Skeletal muscle satellite cell (primary cell): ENCODE data around the gene TMEM119. TPM values are rescaled to one million over a fixed set of nuclear protein-coding genes. Genes with fewer than 3 reads are reported as not detected.

ENCODE experiments used
- H3K27me3 ChIP-seq: 2 replicates; pipeline ENCODE4 v1.7.0; 2013; ENCODE audit warnings: low read length; ENCODE audit not compliant: control insufficient read depth, insufficient read depth
- H3K36me3 ChIP-seq: 2 replicates; pipeline ENCODE4 v1.7.0; 2013; ENCODE audit warnings: mild to moderate bottlenecking, control low read depth, low read length; ENCODE audit not compliant: insufficient read depth
- H3K4me1 ChIP-seq: 2 replicates; pipeline ENCODE4 v1.7.0; 2013; ENCODE audit warnings: low read length; ENCODE audit not compliant: control insufficient read depth, insufficient read depth
- H3K4me2 ChIP-seq: 2 replicates; pipeline ENCODE4 v1.7.0; 2013; ENCODE audit warnings: mild to moderate bottlenecking, low read length
- H3K4me3 ChIP-seq: 2 replicates; pipeline ENCODE4 v1.7.0; 2013; ENCODE audit warnings: low read length
- H3K9ac ChIP-seq: 2 replicates; pipeline ENCODE4 v1.7.0; 2013; ENCODE audit warnings: mild to moderate bottlenecking, low read depth, low read length, moderate library complexity
- H3K9me3 ChIP-seq: replicated peaks from 2 replicates; pipeline ENCODE4 v1.7.0; 2013; ENCODE audit warnings: mild to moderate bottlenecking, control low read depth, low read length
- total RNA-seq: library from RNA; depleted of rRNA; stranded (reverse); fragments of >200 nt; gene quantifications from 2 replicates; pipeline ENCODE4 v1.2.3, GENCODE V29; 2012; rRNA removed

Gene TMEM119
- total RNA-seq, result 37.0 and 48.7 TPM in 2 replicates

GRCh38 chr12:108597559-108598471 lies at the start of gene TMEM119:
TMEM119 (minus strand) TSS chr12:108598084; CDS start chr12:108592383, 5,701 bp downstream.
- Histone ChIP-seq H3K4me1 (no peaks in the 10 kb centered on the region), H3K4me3 (no peak within 1 kb of the TSS), H3K27me3 (peaks cover 12% of the 10 kb centered on the region), H3K36me3 (no peaks in the 10 kb centered on the region), H3K9me3 (no peaks in the 10 kb centered on the region), H3K4me2 (no peak within 1 kb of the TSS), H3K9ac (no peak within 1 kb of the TSS)

DNA sequence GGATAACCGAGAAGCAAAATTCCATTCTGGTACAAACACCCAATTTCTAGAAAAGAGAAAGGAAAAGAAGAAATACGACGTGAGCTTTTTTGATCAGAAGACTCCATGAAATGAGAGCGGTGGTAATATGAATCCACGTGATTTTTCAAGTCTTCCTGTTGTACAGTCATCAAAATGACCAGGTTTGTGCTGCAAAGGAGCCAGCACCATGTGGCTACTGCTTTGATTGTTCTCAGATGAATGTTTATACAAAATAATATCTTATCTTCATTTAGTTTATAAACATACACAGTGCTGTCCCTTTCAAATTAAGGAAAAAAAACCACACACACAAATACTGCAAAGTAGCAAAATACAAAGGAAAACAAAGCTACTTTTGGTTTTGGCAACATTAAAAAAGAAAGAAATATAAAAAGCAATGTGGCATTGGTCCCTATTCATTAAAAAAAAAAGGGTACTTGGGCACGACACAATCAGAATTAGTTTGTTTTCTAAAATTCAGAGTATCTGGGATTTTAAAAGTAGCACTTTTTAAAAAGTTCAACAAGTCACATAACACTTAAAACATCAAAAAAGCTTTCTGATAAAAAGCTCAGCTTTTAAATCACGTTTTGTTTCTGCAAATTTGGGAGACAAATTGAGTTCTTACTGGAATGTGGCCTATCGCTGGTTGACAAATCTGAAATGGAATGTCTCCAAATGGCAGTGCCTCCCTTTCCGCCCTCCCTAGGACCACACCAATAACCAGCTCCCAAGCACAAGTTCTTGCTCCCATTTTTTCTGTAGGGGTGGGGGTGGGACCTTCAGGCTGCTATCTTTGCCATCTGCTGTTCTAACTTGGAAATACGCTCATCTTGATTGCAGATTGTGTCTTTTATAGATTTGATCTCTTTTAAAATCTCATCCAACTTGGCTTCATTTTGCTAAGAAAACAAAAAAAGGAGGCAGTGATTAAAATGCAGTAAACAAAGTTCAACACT lies 49.0 kb upstream of the TMEM119 start:
- H3K36me3 ChIP-seq, result peaks cover 74% of the 10 kb centered on the region
- H3K4me3 ChIP-seq, result no peak overlapping the region
- H3K9me3 ChIP-seq, result no peaks in the 10 kb centered on the region
- peak overlapping the region; percentile 68 for H3K9ac ChIP-seq
- H3K4me2 ChIP-seq, result no peak overlapping the region
- H3K27me3 ChIP-seq, result no peaks in the 10 kb centered on the region
- H3K4me1 ChIP-seq, result peaks cover 93% of the 10 kb centered on the region

GRCh38 chr12:108645686-108646599 lies 48.1 kb upstream of the TMEM119 start:
- Histone ChIP-seq H3K36me3 (peaks cover 76% of the 10 kb centered on the region), H3K9ac (peak overlapping the region; percentile 17), H3K4me3 (no peak overlapping the region), H3K4me2 (no peak overlapping the region), H3K27me3 (no peaks in the 10 kb centered on the region), H3K4me1 (peaks cover 97% of the 10 kb centered on the region), H3K9me3 (no peaks in the 10 kb centered on the region)

DNA sequence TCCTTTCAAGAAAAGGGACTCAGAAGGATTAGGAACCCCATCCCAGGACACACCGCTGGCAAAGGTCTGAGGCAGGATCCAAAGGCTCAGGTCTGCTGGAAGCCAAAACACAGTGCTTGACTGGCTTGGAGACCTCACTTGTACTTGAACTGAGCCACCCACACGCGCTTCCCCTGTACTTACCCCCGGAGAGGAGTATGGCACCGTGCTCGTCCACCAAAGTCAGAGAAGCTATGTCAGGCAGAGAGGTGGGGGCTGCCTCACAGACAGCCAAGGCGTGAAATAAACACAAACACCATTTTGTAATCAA lies 46.9 kb upstream of the TMEM119 start:
- H3K4me1 ChIP-seq, result peaks cover 90% of the 10 kb centered on the region

GRCh38 chr12:108643941-108644810 lies 46.3 kb upstream of the TMEM119 start:
- H3K9ac ChIP-seq, result peak overlapping the region; percentile 51

More for the DNA sequence above, 46.9 kb upstream of the TMEM119 start:
- Histone ChIP-seq H3K9me3 (no peaks in the 10 kb centered on the region), H3K9ac (peak overlapping the region; percentile 32), H3K36me3 (peaks cover 76% of the 10 kb centered on the region), H3K4me3 (no peak overlapping the region), H3K4me2 (peak overlapping the region; percentile 51), H3K27me3 (no peaks in the 10 kb centered on the region)

GRCh38 chr12:108642899-108643654 lies 45.2 kb upstream of the TMEM119 start:
- Histone ChIP-seq H3K27me3 (no peaks in the 10 kb centered on the region), H3K4me3 (no peak overlapping the region), H3K9ac (peak overlapping the region; percentile 51), H3K4me1 (peaks cover 74% of the 10 kb centered on the region), H3K4me2 (no peak overlapping the region), H3K9me3 (no peaks in the 10 kb centered on the region), H3K36me3 (peaks cover 69% of the 10 kb centered on the region)

More at GRCh38 chr12:108643941-108644810, 46.3 kb upstream of the TMEM119 start:
- Histone ChIP-seq H3K9me3 (no peaks in the 10 kb centered on the region), H3K4me1 (peaks cover 85% of the 10 kb centered on the region), H3K36me3 (peaks cover 78% of the 10 kb centered on the region), H3K27me3 (no peaks in the 10 kb centered on the region), H3K4me2 (peak overlapping the region; percentile 51), H3K4me3 (peak overlapping the region; percentile 1)

DNA sequence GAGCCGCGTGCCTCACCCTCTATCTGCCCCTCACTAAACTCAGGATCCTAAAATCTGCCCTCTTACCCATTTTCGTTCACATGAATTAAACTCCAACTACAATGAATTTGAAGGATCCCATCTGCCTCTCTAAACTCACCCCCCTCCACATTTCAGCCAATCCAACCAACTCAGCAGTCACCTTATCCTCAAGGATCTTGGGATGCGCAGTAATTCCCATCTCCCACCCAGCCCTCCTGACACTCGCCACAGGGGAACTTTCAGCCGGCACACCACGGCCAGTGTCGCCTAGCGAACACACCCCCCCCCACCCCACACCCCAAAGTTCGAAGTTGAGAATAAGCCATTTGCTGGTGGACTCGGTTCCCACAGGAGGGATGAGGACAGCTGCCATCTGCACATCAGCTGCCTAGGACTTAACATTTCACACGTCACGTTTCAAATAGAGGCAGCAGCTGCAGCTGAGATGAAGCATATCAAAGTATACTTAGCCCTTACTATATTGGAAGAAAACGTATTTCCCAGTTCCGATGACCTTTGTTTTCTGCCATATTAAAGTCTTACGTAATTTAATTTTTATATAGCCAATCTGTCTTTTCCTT lies 44.5 kb upstream of the TMEM119 start:
- Histone ChIP-seq H3K9me3 (no peaks in the 10 kb centered on the region), H3K36me3 (peaks cover 62% of the 10 kb centered on the region), H3K4me1 (peaks cover 66% of the 10 kb centered on the region), H3K4me2 (no peak overlapping the region), H3K9ac (peak overlapping the region; percentile 30), H3K4me3 (no peak overlapping the region), H3K27me3 (no peaks in the 10 kb centered on the region)

GRCh38 chr12:108641446-108642268 lies 43.8 kb upstream of the TMEM119 start:
- Histone ChIP-seq H3K27me3 (no peaks in the 10 kb centered on the region), H3K4me3 (no peak overlapping the region), H3K4me2 (no peak overlapping the region), H3K36me3 (peaks cover 55% of the 10 kb centered on the region), H3K9me3 (no peaks in the 10 kb centered on the region), H3K9ac (peak overlapping the region; percentile 30), H3K4me1 (peaks cover 59% of the 10 kb centered on the region)
